C4-2B (cell line): Measurements from ENCODE around the gene ANKRD36C.
"Not testable (repeated sequence)": the region's sequence is repeated elsewhere in the genome, so short reads cannot be mapped to it uniquely, and the experiment has no call there.

Experiments used
- ZFX ChIP-seq: fragments of 450-650 bp; IDR thresholded peaks from 2 replicates; pipeline ENCODE4 v1.6.1; 2017
- TF ChIP-seq, protein P1 (sequence below): fragments of 450-650 bp; conservative IDR thresholded peaks from 2 replicates; pipeline ENCODE4 v1.5.1; 2017; ENCODE audit warnings: mild to moderate bottlenecking

GRCh38 chr2:95793970-95794369 lies 197.7 kb downstream of the ANKRD36C start:
- TF ChIP-seq, protein P1, sequence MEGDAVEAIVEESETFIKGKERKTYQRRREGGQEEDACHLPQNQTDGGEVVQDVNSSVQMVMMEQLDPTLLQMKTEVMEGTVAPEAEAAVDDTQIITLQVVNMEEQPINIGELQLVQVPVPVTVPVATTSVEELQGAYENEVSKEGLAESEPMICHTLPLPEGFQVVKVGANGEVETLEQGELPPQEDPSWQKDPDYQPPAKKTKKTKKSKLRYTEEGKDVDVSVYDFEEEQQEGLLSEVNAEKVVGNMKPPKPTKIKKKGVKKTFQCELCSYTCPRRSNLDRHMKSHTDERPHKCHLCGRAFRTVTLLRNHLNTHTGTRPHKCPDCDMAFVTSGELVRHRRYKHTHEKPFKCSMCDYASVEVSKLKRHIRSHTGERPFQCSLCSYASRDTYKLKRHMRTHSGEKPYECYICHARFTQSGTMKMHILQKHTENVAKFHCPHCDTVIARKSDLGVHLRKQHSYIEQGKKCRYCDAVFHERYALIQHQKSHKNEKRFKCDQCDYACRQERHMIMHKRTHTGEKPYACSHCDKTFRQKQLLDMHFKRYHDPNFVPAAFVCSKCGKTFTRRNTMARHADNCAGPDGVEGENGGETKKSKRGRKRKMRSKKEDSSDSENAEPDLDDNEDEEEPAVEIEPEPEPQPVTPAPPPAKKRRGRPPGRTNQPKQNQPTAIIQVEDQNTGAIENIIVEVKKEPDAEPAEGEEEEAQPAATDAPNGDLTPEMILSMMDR: not testable (repeated sequence)
- TF ChIP-seq ZFX: not testable (repeated sequence)
